Transverse colon (tissue), 3 donors: ENCODE data around the gene CRYBG1.

Experiments
- POLR2A ChIP-seq: fragments of 450-650 bp; IDR thresholded peaks from one replicate; pipeline ENCODE4 v1.6.1; 2016; ENCODE audit warnings: antibody characterized with exemption, mild to moderate bottlenecking, moderate library complexity
- TF ChIP-seq, protein P1 (sequence below), 5 experiments: fragments of 200-600 bp in 3 of 5; fragments of 450-650 bp in 2 of 5; sonication (generic) in 3 of 5; IDR thresholded peaks; 1 replicate in 2 of 5; 2 replicates in 3 of 5; pipeline ENCODE4 v1.5.1; 2016 to 2017; ENCODE audit warnings: antibody characterized with exemption in 5 of 5, inconsistent platforms in 3 of 5, mild to moderate bottlenecking in 2 of 5, moderate library complexity in 1 of 5

GRCh38 chr6:106426250-106426970 is 65.9 kb downstream of the CRYBG1 start:
- TF ChIP-seq, protein P1, sequence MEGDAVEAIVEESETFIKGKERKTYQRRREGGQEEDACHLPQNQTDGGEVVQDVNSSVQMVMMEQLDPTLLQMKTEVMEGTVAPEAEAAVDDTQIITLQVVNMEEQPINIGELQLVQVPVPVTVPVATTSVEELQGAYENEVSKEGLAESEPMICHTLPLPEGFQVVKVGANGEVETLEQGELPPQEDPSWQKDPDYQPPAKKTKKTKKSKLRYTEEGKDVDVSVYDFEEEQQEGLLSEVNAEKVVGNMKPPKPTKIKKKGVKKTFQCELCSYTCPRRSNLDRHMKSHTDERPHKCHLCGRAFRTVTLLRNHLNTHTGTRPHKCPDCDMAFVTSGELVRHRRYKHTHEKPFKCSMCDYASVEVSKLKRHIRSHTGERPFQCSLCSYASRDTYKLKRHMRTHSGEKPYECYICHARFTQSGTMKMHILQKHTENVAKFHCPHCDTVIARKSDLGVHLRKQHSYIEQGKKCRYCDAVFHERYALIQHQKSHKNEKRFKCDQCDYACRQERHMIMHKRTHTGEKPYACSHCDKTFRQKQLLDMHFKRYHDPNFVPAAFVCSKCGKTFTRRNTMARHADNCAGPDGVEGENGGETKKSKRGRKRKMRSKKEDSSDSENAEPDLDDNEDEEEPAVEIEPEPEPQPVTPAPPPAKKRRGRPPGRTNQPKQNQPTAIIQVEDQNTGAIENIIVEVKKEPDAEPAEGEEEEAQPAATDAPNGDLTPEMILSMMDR (IDR thresholded peaks at IDR 0.05), result no peak
- TF ChIP-seq POLR2A, result no peak
